Neutrophil (primary cell): ENCODE results near the gene SLC28A1.

Source experiments
- H3K27ac ChIP-seq: fragments of 200-600 bp; sonication (generic); 2 replicates; pipeline ENCODE4 v1.5.1; 2016; ENCODE audit warnings: mild to moderate bottlenecking, moderate library complexity
- H3K27me3 ChIP-seq: fragments of 200-600 bp; sonication (generic); 2 replicates; pipeline ENCODE4 v1.6.0; 2016; ENCODE audit warnings: mild to moderate bottlenecking
- H3K36me3 ChIP-seq: fragments of 200-600 bp; sonication (generic); 2 replicates; pipeline ENCODE4 v1.5.1; 2017
- H3K4me1 ChIP-seq, 2 experiments: fragments of 200-600 bp in 1 of 2; sonication (generic) in 1 of 2; 1 replicate in 1 of 2; 2 replicates in 1 of 2; pipeline versions ENCODE4 v1.5.1 to v1.6.1; 2013 to 2016; ENCODE audit warnings: low read depth in 1 of 2, low read length in 1 of 2, mild to moderate bottlenecking in 1 of 2, moderate library complexity in 1 of 2; ENCODE audit not compliant: control insufficient read depth in 1 of 2, insufficient read depth in 1 of 2
- H3K4me3 ChIP-seq, 2 experiments: fragments of 200-600 bp in 1 of 2; sonication (generic) in 1 of 2; 1 replicate in 1 of 2; 2 replicates in 1 of 2; pipeline ENCODE4 v1.5.1; 2013 to 2016; ENCODE audit warnings: low read depth in 1 of 2, low read length in 1 of 2, mild to moderate bottlenecking in 1 of 2, moderate library complexity in 1 of 2
- H3K9me3 ChIP-seq: fragments of 200-600 bp; sonication (generic); 2 replicates; pipeline ENCODE4 v1.5.1; 2016
- TF ChIP-seq, protein P1 (sequence below): fragments of 200-600 bp; sonication (generic); IDR thresholded peaks from 2 replicates; pipeline ENCODE4 v1.5.1; 2016; ENCODE audit warnings: antibody characterized with exemption

SLC28A1 gene

DNA sequence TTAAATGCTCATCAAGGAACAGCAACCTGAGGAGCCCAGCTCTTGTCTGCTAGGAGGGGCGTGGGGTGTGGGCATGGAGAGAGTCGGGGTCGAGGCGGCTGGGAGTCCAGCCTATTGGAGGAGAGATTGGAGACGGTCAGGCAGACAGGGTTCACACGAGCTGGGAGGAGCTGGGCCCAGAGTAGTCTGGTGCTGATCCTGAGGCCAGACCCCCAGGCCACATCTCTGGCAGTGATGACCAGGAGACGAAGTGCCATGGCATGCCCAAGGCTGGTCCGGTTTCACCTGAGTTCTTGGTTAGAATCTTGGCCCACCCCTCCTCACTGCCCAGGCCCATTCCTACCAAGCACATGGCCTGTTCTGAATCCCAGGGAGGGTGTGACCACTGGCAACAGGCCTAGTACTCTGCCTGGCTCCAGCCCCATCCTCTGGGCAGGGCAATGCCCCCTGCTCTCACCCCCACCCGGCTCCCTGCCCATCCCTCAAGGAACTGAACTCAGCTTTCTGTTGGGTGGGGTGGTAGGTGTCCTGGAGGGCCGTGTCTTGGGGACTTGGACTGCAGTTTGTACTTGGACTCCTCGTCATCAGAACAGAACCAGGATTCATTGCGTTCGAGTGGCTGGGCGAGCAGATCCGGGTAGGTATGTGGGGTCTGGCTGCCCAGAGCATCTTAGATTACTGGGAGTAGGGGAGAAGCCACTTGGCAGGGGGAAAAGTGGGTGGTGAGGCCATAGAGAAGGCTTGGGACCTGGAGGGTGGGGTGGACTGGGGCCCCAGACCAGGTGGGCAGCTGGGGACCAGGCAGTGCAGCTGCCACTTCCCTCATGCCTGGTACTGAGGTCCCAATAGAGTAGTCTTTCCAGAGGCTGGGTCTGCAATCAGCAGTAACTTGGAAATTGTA lies 20.8 kb downstream of the SLC28A1 start:
- Histone ChIP-seq H3K4me1 (no peaks in the 10 kb centered on the region), H3K4me3 (no peak overlapping the region), H3K9me3 (no peaks in the 10 kb centered on the region), H3K27me3 (no peaks in the 10 kb centered on the region), H3K36me3 (no peaks in the 10 kb centered on the region), H3K27ac (no peak overlapping the region)
- TF ChIP-seq, protein P1, sequence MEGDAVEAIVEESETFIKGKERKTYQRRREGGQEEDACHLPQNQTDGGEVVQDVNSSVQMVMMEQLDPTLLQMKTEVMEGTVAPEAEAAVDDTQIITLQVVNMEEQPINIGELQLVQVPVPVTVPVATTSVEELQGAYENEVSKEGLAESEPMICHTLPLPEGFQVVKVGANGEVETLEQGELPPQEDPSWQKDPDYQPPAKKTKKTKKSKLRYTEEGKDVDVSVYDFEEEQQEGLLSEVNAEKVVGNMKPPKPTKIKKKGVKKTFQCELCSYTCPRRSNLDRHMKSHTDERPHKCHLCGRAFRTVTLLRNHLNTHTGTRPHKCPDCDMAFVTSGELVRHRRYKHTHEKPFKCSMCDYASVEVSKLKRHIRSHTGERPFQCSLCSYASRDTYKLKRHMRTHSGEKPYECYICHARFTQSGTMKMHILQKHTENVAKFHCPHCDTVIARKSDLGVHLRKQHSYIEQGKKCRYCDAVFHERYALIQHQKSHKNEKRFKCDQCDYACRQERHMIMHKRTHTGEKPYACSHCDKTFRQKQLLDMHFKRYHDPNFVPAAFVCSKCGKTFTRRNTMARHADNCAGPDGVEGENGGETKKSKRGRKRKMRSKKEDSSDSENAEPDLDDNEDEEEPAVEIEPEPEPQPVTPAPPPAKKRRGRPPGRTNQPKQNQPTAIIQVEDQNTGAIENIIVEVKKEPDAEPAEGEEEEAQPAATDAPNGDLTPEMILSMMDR: no peak

DNA sequence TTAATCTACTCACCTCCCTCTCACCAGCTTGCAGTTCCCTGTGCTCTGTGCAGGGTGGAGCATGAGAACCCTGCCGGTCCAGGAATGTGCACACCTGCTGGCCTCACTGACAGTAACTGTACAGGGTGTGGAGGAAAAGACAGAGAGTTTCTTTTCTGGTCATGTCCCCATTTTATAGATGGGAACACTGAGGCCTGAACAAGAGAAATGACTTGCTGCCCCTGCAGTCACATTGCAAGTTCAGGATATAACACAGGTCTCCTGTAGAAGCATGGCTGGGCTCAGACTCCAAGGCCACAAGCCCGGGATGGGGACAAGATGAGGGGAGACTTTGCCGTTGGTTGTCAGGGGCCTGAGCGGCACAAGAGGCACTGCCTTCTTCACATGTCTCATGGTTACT lies 23.3 kb downstream of the SLC28A1 start:
- no peaks in the 10 kb centered on the region for H3K9me3 ChIP-seq
- no peak overlapping the region for H3K4me3 ChIP-seq
- no peaks in the 10 kb centered on the region for H3K27me3 ChIP-seq
- H3K4me1 ChIP-seq: no peaks in the 10 kb centered on the region
- H3K36me3 ChIP-seq: no peaks in the 10 kb centered on the region
- H3K27ac ChIP-seq: no peak overlapping the region
- TF ChIP-seq, protein P1: no peak

DNA sequence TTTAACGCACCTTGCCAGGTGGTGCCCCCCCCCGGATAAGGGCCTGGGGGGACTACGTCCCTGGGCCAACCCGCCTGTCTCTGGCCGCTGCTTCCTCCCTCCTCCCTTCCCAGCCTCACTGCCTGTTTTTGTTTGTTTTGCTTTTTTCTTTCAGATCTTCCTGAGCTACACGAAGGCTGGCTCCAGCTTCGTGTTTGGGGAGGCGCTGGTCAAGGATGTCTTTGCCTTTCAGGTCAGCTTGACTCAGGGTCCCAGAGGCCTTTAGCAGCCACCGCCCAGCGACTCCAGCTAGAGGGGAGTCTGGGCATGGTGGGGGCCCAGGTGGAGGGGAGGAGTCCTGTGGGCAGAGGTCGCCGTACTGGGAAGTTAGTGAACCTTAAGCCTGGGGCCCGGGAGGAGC lies 24.1 kb downstream of the SLC28A1 start:
- TF ChIP-seq, protein P1: no peak
- Histone ChIP-seq H3K36me3 (no peaks in the 10 kb centered on the region), H3K27me3 (no peaks in the 10 kb centered on the region)

DNA sequence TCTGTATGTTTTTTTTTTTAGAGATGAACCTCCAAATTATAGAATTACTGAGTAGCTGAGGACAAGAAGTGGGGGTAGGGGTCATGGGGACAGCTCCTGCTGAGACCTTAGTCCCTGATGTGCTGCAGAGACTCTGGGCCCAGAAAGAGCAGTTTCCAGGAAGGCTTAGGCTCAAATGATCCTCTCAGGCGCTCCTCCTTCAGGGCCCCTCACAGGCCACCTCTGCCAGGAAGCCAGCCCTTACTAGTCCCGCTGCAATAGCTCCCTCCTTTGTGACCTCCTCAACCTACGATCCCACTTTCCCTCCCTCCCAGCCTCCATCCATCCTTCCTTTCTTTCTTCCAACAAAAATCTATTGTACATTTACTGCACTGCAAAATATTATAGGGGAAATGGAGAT lies 24.6 kb downstream of the SLC28A1 start:
- H3K9me3 ChIP-seq: no peaks in the 10 kb centered on the region
- H3K36me3 ChIP-seq: no peaks in the 10 kb centered on the region
- H3K27me3 ChIP-seq: no peaks in the 10 kb centered on the region
- no peak overlapping the region for H3K27ac ChIP-seq
- H3K4me1 ChIP-seq: no peaks in the 10 kb centered on the region
- H3K4me3 ChIP-seq: no peak overlapping the region
- TF ChIP-seq, protein P1: no peak

More for the DNA sequence above, 24.1 kb downstream of the SLC28A1 start:
- Histone ChIP-seq H3K4me1 (no peaks in the 10 kb centered on the region), H3K27ac (no peak overlapping the region), H3K4me3 (no peak overlapping the region), H3K9me3 (no peaks in the 10 kb centered on the region)

DNA sequence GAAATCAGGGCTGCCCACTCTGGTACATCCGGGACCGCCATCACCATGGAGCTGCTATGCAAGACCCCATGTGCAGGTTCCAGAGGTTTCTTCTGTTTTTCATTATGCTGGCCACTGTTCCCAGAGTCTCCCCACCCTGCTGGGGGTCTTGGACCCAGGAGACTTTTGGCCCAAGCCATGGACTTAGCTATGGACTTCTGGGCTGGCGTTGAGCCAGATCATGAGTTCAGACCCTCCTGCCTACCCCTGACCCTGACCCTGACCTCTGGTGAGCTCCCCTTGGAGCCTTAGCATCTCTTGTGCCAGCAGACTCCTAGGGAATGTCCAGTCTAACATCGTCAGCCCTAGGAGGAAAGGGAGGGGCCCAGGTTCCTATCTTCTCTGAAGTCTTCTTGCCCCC lies 25.3 kb downstream of the SLC28A1 start:
- no peaks in the 10 kb centered on the region for H3K27me3 ChIP-seq
- no peaks in the 10 kb centered on the region for H3K4me1 ChIP-seq

More for the DNA sequence above, 25.3 kb downstream of the SLC28A1 start:
- no peak overlapping the region for H3K27ac ChIP-seq
- no peak overlapping the region for H3K4me3 ChIP-seq
- H3K36me3 ChIP-seq: no peaks in the 10 kb centered on the region
- TF ChIP-seq, protein P1: no peak
- H3K9me3 ChIP-seq: no peaks in the 10 kb centered on the region
